OCI-LY1 (cell line): ENCODE results near the gene MGAT4B.

Experiments used
- H2AFZ ChIP-seq: fragments of 200-600 bp; sonication (generic), shearing (Covaris generic); 2 replicates; pipeline ENCODE4 v1.6.0; 2014; ENCODE audit warnings: antibody characterized with exemption, mild to moderate bottlenecking, low read length
- H3F3A ChIP-seq: fragments of 200-600 bp; sonication (generic), shearing (Covaris generic); 2 replicates; pipeline ENCODE4 v1.6.0; 2014; ENCODE audit warnings: mild to moderate bottlenecking, antibody characterized with exemption, low read length, moderate library complexity; ENCODE audit not compliant: insufficient read depth
- H3K27ac ChIP-seq: fragments of 200-600 bp; sonication (generic); 2 replicates; pipeline ENCODE4 v1.5.1; 2014; ENCODE audit warnings: low read length, mixed run types, mild to moderate bottlenecking, low read depth; ENCODE audit not compliant: poor library complexity, severe bottlenecking
- H3K27me3 ChIP-seq: fragments of 200-600 bp; sonication (generic); 2 replicates; pipeline ENCODE4 v1.6.0; 2014; ENCODE audit warnings: antibody characterized with exemption, mild to moderate bottlenecking, low read length, moderate library complexity; ENCODE audit not compliant: insufficient read depth
- H3K36me3 ChIP-seq: fragments of 200-600 bp; sonication (generic); 2 replicates; pipeline ENCODE4 v1.6.1; 2014; ENCODE audit warnings: mild to moderate bottlenecking, antibody characterized with exemption, low read length, moderate library complexity, mixed read lengths; ENCODE audit not compliant: insufficient read depth
- H3K4me1 ChIP-seq: fragments of 200-600 bp; sonication (generic); 2 replicates; pipeline ENCODE4 v1.5.1; 2014; ENCODE audit warnings: mild to moderate bottlenecking, low read length, moderate library complexity; ENCODE audit not compliant: insufficient read depth, severe bottlenecking
- H3K4me2 ChIP-seq: fragments of 200-600 bp; sonication (generic), shearing (Covaris generic); 2 replicates; pipeline ENCODE4 v1.6.1; 2014; ENCODE audit warnings: low read length
- H3K4me3 ChIP-seq: fragments of 200-600 bp; sonication (generic); 2 replicates; pipeline ENCODE4 v1.5.1; 2014; ENCODE audit warnings: low read length, low read depth, mild to moderate bottlenecking, mixed read lengths; ENCODE audit not compliant: poor library complexity, severe bottlenecking
- H3K79me2 ChIP-seq: fragments of 200-600 bp; shearing (Covaris generic); 2 replicates; pipeline ENCODE4 v1.6.1; 2016; ENCODE audit warnings: mixed run types, low read length, mixed read lengths; ENCODE audit not compliant: insufficient read depth
- H3K9ac ChIP-seq: fragments of 200-600 bp; sonication (generic), shearing (Covaris generic); 2 replicates; pipeline ENCODE4 v1.6.1; 2014; ENCODE audit warnings: mild to moderate bottlenecking, low read length, mixed read lengths
- H3K9me2 ChIP-seq: fragments of 200-600 bp; sonication (generic), shearing (Covaris generic); 2 replicates; pipeline ENCODE4 v1.6.1; 2014; ENCODE audit warnings: low read depth, mild to moderate bottlenecking, low read length, mixed read lengths
- H3K9me3 ChIP-seq: fragments of 200-600 bp; shearing (Covaris generic); 2 replicates; pipeline ENCODE4 v1.6.1; 2014; ENCODE audit warnings: low read length, mixed read lengths
- H4K20me1 ChIP-seq: fragments of 200-600 bp; sonication (generic), shearing (Covaris generic); 2 replicates; pipeline ENCODE4 v1.6.0; 2016; ENCODE audit warnings: mild to moderate bottlenecking, low read length; ENCODE audit not compliant: insufficient read depth
- EZH2 ChIP-seq: fragments of 200-600 bp; sonication (generic), shearing (Covaris generic); IDR thresholded peaks from 2 replicates; pipeline ENCODE4 v1.8.0; 2017; ENCODE audit warnings: borderline replicate concordance, mixed run types, mild to moderate bottlenecking, antibody characterized with exemption, low read length, moderate library complexity, mixed read lengths
- TF ChIP-seq, protein P1 (sequence below): fragments of 200-600 bp; sonication (generic), shearing (Covaris generic); IDR thresholded peaks from 2 replicates; pipeline ENCODE4 v1.5.1; 2017; ENCODE audit warnings: mild to moderate bottlenecking, antibody characterized with exemption, low read length, moderate library complexity, mixed read lengths

MGAT4B gene

DNA sequence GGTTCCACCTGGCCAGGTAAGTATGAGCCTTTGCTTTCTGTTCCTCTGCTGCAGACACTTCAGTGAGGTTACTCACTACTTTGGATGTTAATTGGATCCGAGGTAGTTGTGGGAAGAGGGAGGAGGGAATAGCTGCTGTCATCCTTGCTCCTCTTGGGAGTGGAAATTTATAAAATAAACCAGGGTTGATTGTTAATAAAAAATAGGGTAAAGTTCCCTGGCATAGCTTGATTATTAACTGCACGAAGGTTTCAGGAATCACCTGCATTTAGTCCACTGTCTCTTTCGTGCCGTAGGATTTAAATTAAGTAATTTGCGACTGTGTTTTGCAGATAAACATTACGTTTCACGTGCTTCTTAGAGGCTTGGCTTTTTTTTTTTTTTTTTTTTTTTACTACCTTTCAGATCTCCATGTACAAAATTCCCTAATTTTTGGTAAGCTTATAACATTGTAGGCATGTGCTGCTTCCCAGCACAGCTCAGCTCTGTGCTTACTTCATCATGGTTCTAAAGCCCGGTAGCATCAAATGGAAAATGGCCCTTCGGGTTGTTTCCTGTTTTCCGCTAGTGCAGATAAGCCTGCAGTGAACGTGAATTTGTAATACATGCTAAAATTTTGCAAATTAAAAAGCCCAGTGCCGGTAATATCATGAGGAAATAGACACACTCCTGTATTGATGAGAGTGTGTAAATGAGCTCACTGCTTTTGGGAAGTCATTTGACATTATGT is 39.8 kb downstream of the MGAT4B start:
- Histone ChIP-seq H3K9me3 (no peaks in the 10 kb centered on the region), H3F3A (no peaks in the 10 kb centered on the region), H3K27me3 (no peaks in the 10 kb centered on the region), H3K4me3 (no peak overlapping the region), H3K9me2 (no peaks in the 10 kb centered on the region), H3K79me2 (peaks cover 14% of the 10 kb centered on the region), H3K36me3 (peaks cover 68% of the 10 kb centered on the region), H3K9ac (no peak overlapping the region), H2AFZ (no peak overlapping the region), H3K4me2 (no peak overlapping the region), H4K20me1 (no peaks in the 10 kb centered on the region), H3K27ac (no peak overlapping the region), H3K4me1 (peaks cover 12% of the 10 kb centered on the region)
- no peak for TF ChIP-seq EZH2
- TF ChIP-seq, protein P1, sequence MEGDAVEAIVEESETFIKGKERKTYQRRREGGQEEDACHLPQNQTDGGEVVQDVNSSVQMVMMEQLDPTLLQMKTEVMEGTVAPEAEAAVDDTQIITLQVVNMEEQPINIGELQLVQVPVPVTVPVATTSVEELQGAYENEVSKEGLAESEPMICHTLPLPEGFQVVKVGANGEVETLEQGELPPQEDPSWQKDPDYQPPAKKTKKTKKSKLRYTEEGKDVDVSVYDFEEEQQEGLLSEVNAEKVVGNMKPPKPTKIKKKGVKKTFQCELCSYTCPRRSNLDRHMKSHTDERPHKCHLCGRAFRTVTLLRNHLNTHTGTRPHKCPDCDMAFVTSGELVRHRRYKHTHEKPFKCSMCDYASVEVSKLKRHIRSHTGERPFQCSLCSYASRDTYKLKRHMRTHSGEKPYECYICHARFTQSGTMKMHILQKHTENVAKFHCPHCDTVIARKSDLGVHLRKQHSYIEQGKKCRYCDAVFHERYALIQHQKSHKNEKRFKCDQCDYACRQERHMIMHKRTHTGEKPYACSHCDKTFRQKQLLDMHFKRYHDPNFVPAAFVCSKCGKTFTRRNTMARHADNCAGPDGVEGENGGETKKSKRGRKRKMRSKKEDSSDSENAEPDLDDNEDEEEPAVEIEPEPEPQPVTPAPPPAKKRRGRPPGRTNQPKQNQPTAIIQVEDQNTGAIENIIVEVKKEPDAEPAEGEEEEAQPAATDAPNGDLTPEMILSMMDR = no peak

GRCh38 chr5:179766021-179766725 is 40.5 kb downstream of the MGAT4B start:
- H4K20me1 ChIP-seq = no peaks in the 10 kb centered on the region
- peaks cover 19% of the 10 kb centered on the region for H3K4me1 ChIP-seq
- no peak overlapping the region for H2AFZ ChIP-seq
- no peaks in the 10 kb centered on the region for H3F3A ChIP-seq
- peaks cover 14% of the 10 kb centered on the region for H3K79me2 ChIP-seq
- no peak overlapping the region for H3K4me3 ChIP-seq
- no peaks in the 10 kb centered on the region for H3K9me3 ChIP-seq
- no peak overlapping the region for H3K27ac ChIP-seq
- H3K36me3 ChIP-seq = peaks cover 61% of the 10 kb centered on the region
- H3K4me2 ChIP-seq = no peak overlapping the region
- H3K9me2 ChIP-seq = no peaks in the 10 kb centered on the region
- H3K27me3 ChIP-seq = no peaks in the 10 kb centered on the region
- H3K9ac ChIP-seq = no peak overlapping the region
- no peak for TF ChIP-seq EZH2
- TF ChIP-seq, protein P1 = no peak

- H3K4me3 ChIP-seq = no peak overlapping the region
- H3K79me2 ChIP-seq = peaks cover 14% of the 10 kb centered on the region
- H3K9me2 ChIP-seq = no peaks in the 10 kb centered on the region
- peaks cover 53% of the 10 kb centered on the region for H3K36me3 ChIP-seq
- peaks cover 20% of the 10 kb centered on the region for H3K4me1 ChIP-seq
- H3K9ac ChIP-seq = no peak overlapping the region
- H4K20me1 ChIP-seq = no peaks in the 10 kb centered on the region
- no peaks in the 10 kb centered on the region for H3K27me3 ChIP-seq
- TF ChIP-seq EZH2 = no peak
- no peak overlapping the region for H2AFZ ChIP-seq
- H3K9me3 ChIP-seq = no peaks in the 10 kb centered on the region
- no peaks in the 10 kb centered on the region for H3F3A ChIP-seq
- no peak overlapping the region for H3K27ac ChIP-seq
- H3K4me2 ChIP-seq = no peak overlapping the region
These were observed 41.3 kb downstream of the MGAT4B start for GRCh38 chr5:179765400-179765799.
